ENCODE measurements around the gene SPIRE2.
"Not testable (repeated sequence)": the region's sequence is repeated elsewhere in the genome, so short reads cannot be mapped to it uniquely, and the experiment has no call there.

The SPIRE2 gene

DNA sequence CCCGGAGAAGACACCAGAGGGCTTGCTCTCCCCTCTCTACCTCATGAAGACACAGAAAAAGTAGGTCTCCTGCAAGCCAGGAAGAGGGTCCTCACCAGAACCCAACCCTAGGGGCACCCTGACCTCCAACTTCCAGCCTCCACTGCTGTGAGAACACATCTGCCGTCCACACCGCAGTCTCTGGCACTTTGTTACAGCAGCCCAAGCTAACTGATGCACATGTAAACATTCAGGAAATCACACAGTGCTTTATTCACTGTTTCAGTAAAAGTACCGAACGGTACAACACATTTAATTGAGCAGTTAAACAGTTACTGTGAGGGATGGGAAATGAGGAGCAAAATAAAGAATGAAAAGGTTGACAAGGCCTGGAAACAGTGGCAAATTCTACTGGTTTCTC is 30.1 kb upstream of the SPIRE2 start:
- TF ChIP-seq, protein P1, sequence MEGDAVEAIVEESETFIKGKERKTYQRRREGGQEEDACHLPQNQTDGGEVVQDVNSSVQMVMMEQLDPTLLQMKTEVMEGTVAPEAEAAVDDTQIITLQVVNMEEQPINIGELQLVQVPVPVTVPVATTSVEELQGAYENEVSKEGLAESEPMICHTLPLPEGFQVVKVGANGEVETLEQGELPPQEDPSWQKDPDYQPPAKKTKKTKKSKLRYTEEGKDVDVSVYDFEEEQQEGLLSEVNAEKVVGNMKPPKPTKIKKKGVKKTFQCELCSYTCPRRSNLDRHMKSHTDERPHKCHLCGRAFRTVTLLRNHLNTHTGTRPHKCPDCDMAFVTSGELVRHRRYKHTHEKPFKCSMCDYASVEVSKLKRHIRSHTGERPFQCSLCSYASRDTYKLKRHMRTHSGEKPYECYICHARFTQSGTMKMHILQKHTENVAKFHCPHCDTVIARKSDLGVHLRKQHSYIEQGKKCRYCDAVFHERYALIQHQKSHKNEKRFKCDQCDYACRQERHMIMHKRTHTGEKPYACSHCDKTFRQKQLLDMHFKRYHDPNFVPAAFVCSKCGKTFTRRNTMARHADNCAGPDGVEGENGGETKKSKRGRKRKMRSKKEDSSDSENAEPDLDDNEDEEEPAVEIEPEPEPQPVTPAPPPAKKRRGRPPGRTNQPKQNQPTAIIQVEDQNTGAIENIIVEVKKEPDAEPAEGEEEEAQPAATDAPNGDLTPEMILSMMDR (conservative IDR thresholded peaks at IDR 0.05), result no peak
- H3K27ac ChIP-seq, result no peak overlapping the region

DNA sequence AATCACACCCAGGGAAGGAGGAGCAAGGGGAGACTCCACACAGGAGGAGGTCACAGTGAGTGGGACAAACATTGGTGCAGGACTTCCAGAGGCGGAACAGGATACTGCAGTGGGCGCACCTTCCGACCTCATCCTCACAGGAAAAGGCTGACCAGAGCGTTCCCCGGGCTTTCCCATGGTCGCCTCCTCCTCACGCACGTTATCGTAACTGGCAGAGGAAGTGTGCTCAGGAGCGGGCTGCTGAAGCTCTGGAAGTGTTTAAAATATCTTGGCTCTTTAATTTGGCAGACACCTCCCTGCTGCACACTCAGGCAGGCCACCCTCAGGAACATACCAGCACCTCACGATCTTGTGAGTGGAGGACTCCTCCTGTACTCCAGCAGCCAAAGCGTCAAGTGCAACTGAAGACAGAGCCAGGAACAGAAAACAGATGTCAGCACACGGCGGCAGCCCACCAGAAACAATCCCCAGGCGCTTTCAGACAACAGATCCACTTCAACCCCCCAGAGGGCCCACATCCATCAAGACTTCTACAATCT is 29.4 kb upstream of the SPIRE2 start:
- TF ChIP-seq, protein P1 (conservative IDR thresholded peaks at IDR 0.05), result no peak
- H3K27ac ChIP-seq, result no peak overlapping the region

DNA sequence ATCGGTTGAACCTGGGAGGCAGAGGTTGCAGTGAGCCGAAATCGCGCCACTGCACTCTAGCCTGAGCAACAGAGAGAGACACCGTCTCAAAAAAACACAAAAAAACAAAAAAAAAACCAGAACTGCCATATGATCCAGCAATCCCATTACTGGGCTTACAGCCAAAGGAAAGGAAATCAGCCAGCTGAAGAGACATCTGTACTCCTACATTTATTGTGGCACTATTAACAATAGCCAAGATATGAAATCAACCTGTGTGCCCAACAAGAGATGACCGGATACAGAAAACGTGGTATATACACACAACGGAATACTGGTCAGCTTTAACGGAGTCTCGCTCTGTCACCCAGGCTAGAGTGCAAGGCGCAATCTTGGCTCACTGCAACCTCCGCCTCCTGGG is 26.5 kb upstream of the SPIRE2 start:
- TF ChIP-seq, protein P1 (conservative IDR thresholded peaks at IDR 0.05), result no peak
- no peak overlapping the region for H3K27ac ChIP-seq

DNA sequence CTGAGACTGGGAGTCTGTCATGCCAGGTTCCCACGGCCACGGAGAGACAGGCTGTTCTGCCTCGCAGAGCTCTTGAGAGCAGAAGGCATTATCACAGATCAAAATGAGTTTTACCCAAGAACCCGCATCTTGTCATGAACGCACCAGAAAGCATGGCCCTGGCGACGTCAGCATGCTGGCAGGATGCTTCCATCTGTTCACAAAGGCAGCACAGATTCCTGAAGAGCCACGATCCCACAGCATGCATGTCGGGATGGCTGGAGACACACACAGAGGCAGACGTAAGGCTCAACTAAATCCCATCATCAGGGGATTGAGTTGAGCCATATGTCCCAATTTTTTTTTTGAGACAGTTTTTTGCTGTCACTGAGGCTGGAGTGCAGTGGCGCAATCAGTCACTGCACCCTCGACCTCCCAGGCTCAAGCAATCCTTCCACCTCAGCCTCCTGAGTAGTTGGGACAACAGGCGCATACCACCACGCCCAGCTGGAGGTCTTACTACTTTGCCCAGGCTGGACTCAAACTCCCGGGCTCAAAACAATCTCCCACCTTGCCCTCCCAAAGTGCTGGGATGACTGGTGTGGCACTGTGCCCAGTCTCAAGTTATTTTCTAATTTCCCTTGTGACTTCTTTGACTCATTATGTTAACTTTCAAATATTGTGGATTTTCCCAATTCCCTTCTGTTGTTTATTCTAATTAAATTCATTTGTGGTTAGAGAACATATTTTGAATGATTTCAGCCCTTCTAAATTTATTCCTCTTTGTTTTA is 23.0 kb upstream of the SPIRE2 start:
- TF ChIP-seq, protein P1 (conservative IDR thresholded peaks at IDR 0.05), result no peak
- H3K27ac ChIP-seq, result no peak overlapping the region

DNA sequence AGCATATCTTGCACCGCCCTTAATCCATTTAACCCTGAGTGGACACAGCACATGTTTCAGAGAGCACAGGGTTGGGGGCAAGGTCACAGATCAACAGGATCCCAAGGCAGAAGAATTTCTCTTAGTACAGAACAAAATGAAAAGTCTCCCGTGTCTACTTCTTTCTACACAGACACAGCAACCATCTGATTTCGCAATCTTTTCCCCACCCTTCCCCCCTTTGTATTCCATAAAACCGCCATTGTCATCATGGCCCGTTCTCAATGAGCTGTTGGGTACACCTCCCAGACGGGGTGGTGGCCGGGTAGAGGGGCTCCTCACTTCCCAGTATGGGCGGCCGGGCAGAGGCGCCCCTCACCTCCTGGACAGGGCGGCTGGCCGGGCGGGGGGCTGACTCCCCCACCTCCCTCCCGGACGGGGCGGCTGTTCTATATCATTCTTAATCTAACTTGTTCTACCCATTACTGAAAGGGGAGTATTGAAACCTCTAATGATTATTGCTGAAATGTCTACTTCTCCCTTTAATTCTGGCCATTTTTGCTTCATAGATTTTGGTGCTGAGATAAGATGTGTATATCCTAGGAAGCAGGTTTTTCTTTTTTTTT is 21.6 kb upstream of the SPIRE2 start:
- not testable (repeated sequence) for H3K27ac ChIP-seq

DNA sequence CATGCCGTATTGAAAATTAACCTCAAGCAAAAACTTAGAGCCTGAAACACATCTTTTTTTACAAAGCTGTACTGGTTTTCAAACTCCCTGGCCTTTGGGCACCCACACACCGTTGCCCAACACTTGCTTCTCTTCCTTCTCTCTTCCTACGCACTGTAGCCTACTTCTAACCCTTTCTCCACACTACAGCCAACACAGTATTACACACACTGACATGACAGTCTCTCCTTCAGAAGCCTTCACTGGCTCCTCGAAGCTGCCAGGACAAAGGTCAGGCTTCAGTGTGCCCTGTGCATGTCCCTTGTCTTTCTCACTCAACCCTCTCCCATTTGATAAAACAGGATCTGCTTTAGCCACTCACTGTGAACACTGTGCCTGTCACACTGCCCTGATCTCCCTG is 19.8 kb upstream of the SPIRE2 start:
- no peak overlapping the region for H3K27ac ChIP-seq
- TF ChIP-seq, protein P1 (conservative IDR thresholded peaks at IDR 0.05), result no peak

DNA sequence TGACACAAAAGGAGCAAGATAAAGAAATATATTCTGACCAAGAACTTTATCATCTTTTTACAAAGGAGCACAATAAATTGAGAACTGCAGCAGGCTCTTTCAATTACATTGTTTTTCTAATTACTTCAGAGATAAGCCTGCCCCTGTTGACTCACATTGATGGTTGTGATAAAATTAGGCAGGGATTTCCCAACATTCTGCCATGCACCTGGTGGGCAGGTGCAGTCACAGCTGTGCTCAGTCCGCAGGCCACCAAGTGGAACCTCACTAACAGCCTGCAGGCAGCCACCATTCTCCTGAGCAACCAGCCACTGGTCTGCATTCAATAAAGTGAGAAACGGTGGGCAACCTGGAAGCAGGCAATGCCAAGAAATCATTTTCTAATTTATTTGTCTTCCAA is 17.0 kb upstream of the SPIRE2 start:
- no peak overlapping the region for H3K27ac ChIP-seq
- TF ChIP-seq, protein P1 (conservative IDR thresholded peaks at IDR 0.05), result no peak
